ENCODE results near the gene LRRC4C. TPM values are rescaled to one million over a fixed set of nuclear protein-coding genes. Genes with fewer than 3 reads are reported as not detected.

The LRRC4C gene
- total RNA-seq, 1 donor from 2014 or later: 2.7 TPM

GRCh38 chr11:40162901-40163883, 1296.3 kb downstream of the LRRC4C start:
- Histone ChIP-seq H3K79me2 (ENCODE audit: low read depth) (no peaks in the 10 kb centered on the region), H3K27ac (no peak overlapping the region), H3K36me3 (no peaks in the 10 kb centered on the region), H3F3A (ENCODE audit: low read depth) (no peaks in the 10 kb centered on the region), H3K9ac (no peak overlapping the region), H3K9me3 (ENCODE audit: low read depth) (no peaks in the 10 kb centered on the region), H3K4me1 (peaks cover 2% of the 10 kb centered on the region), H3K4me2 (no peak overlapping the region), H2AFZ (replicated peaks) (no peak overlapping the region), H4K20me1 (ENCODE audit: low read depth) (no peaks in the 10 kb centered on the region), H3K27me3 (no peaks in the 10 kb centered on the region), H3K4me3 (no peak overlapping the region)
- DNase-seq (ENCODE audit: low spot score): no peak
- H3K36me3 Mint-ChIP-seq: no peaks in the 10 kb centered on the region
- peak overlapping the region; percentile 10 for H3K27ac Mint-ChIP-seq
- TF ChIP-seq EZH2 (IDR thresholded peaks at IDR 0.05): no peak
- no peak for TF ChIP-seq EZH2phosphoT487 (IDR thresholded peaks at IDR 0.05)
- TF ChIP-seq, protein P1, sequence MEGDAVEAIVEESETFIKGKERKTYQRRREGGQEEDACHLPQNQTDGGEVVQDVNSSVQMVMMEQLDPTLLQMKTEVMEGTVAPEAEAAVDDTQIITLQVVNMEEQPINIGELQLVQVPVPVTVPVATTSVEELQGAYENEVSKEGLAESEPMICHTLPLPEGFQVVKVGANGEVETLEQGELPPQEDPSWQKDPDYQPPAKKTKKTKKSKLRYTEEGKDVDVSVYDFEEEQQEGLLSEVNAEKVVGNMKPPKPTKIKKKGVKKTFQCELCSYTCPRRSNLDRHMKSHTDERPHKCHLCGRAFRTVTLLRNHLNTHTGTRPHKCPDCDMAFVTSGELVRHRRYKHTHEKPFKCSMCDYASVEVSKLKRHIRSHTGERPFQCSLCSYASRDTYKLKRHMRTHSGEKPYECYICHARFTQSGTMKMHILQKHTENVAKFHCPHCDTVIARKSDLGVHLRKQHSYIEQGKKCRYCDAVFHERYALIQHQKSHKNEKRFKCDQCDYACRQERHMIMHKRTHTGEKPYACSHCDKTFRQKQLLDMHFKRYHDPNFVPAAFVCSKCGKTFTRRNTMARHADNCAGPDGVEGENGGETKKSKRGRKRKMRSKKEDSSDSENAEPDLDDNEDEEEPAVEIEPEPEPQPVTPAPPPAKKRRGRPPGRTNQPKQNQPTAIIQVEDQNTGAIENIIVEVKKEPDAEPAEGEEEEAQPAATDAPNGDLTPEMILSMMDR (IDR thresholded peaks at IDR 0.05): no peak
- peaks cover 2% of the 10 kb centered on the region for H3K27me3 Mint-ChIP-seq (ENCODE audit: insufficient read depth, low read depth)
- peaks cover 6% of the 10 kb centered on the region for H3K9me3 Mint-ChIP-seq
- H3K4me1 Mint-ChIP-seq: peaks cover 18% of the 10 kb centered on the region
- H3K4me3 Mint-ChIP-seq: no peak overlapping the region

DNA sequence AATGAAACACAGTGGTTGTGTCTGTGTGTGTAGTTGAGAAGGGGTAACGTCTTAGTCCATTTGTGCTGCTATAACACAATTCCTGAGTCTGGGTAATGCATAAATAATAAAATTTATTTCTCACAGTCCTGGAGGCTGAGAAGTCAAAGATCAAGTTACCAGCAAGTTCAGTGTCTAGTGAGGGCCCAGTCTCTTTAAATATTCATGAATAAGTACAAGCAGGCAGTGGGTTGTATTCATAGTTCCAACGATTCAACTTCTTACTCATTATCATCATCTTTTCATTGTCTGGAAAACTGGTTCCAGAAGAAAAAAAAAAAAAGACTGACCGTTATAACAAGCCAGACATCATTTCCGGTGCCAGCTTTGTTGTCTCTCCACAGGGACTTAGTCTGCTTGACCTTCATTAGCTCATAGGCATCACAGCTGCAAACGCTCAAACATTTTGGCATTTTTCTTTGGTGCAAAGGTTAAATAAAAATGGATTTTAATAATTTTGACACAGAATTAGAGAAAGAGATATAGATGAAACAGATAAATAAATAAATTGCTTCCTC, 1297.5 kb downstream of the LRRC4C start:
- Histone ChIP-seq H3K4me1 (no peaks in the 10 kb centered on the region), H3K9me3 (ENCODE audit: low read depth) (no peaks in the 10 kb centered on the region), H4K20me1 (ENCODE audit: low read depth) (no peaks in the 10 kb centered on the region), H3K4me3 (no peak overlapping the region), H3K36me3 (no peaks in the 10 kb centered on the region), H2AFZ (replicated peaks) (no peak overlapping the region), H3K9ac (no peak overlapping the region), H3F3A (ENCODE audit: low read depth) (no peaks in the 10 kb centered on the region), H3K27me3 (no peaks in the 10 kb centered on the region), H3K4me2 (no peak overlapping the region), H3K79me2 (ENCODE audit: low read depth) (no peaks in the 10 kb centered on the region), H3K27ac (no peak overlapping the region)
- H3K4me3 Mint-ChIP-seq: no peak overlapping the region
- TF ChIP-seq, protein P1 (IDR thresholded peaks at IDR 0.05): no peak
- TF ChIP-seq EZH2 (IDR thresholded peaks at IDR 0.05): no peak
- no peak for TF ChIP-seq EZH2phosphoT487 (IDR thresholded peaks at IDR 0.05)
- H3K9me3 Mint-ChIP-seq: peaks cover 13% of the 10 kb centered on the region
- H3K27ac Mint-ChIP-seq: peak overlapping the region; percentile 16
- H3K4me1 Mint-ChIP-seq: peaks cover 14% of the 10 kb centered on the region
- H3K27me3 Mint-ChIP-seq (ENCODE audit: insufficient read depth, low read depth): peaks cover 2% of the 10 kb centered on the region
- no peaks in the 10 kb centered on the region for H3K36me3 Mint-ChIP-seq
- DNase-seq (ENCODE audit: low spot score): no peak

GRCh38 chr11:40160418-40160817, 1299.0 kb downstream of the LRRC4C start:
- H3K4me3 ChIP-seq: no peak overlapping the region
- peaks cover 24% of the 10 kb centered on the region for H3K9me3 Mint-ChIP-seq
- H2AFZ ChIP-seq (replicated peaks): no peak overlapping the region
- no peak overlapping the region for H3K27ac Mint-ChIP-seq
- peaks cover 14% of the 10 kb centered on the region for H3K4me1 Mint-ChIP-seq
- no peaks in the 10 kb centered on the region for H3K36me3 ChIP-seq
- H3F3A ChIP-seq (ENCODE audit: low read depth): no peaks in the 10 kb centered on the region
- H3K4me1 ChIP-seq: no peaks in the 10 kb centered on the region
- H3K4me2 ChIP-seq: no peak overlapping the region
- no peaks in the 10 kb centered on the region for H4K20me1 ChIP-seq (ENCODE audit: low read depth)
- no peaks in the 10 kb centered on the region for H3K79me2 ChIP-seq (ENCODE audit: low read depth)
- TF ChIP-seq EZH2phosphoT487 (IDR thresholded peaks at IDR 0.05) (no peak), EZH2 (IDR thresholded peaks at IDR 0.05) (no peak)
- TF ChIP-seq, protein P1 (IDR thresholded peaks at IDR 0.05): no peak
- H3K4me3 Mint-ChIP-seq: no peak overlapping the region
- H3K27ac ChIP-seq: no peak overlapping the region
- peaks cover 11% of the 10 kb centered on the region for H3K9me3 ChIP-seq (ENCODE audit: low read depth)
- peaks cover 2% of the 10 kb centered on the region for H3K27me3 Mint-ChIP-seq (ENCODE audit: insufficient read depth, low read depth)
- H3K36me3 Mint-ChIP-seq: peaks cover 2% of the 10 kb centered on the region
- no peak for DNase-seq (ENCODE audit: low spot score)
- no peaks in the 10 kb centered on the region for H3K27me3 ChIP-seq
- H3K9ac ChIP-seq: no peak overlapping the region
